Esophagus squamous epithelium (tissue), 5 donors: ENCODE data around the gene WNK2. TPM values are rescaled to one million over a fixed set of nuclear protein-coding genes. Genes with fewer than 3 reads are reported as not detected.

Source experiments
- DNase-seq: peaks from one replicate; lab custom pipeline; 2025; lab: John Stamatoyannopoulos, UW
- H3K27ac ChIP-seq, 4 donors: fragments of 200-600 bp; sonication (generic); one replicate each; pipeline ENCODE4 v1.5.1; 2016 to 2019; ENCODE audit warnings: mild to moderate bottlenecking in 1 of 4
- H3K27me3 ChIP-seq, 4 donors: fragments of 200-600 bp; sonication (generic); 1 replicate in 3 of 4; 2 replicates in 1 of 4; pipeline versions ENCODE4 v1.5.1 to v1.6.0; 2017 to 2021; ENCODE audit warnings: antibody characterized with exemption in 1 of 4
- H3K36me3 ChIP-seq, 3 donors: fragments of 200-600 bp; sonication (generic); one replicate each; pipeline ENCODE4 v1.5.1; 2016 to 2019
- H3K4me1 ChIP-seq, 3 donors: fragments of 200-600 bp; sonication (generic); one replicate each; pipeline ENCODE4 v1.5.1; 2017 to 2019
- H3K4me3 ChIP-seq, 4 donors: fragments of 200-600 bp; sonication (generic); 1 replicate in 3 of 4; 2 replicates in 1 of 4; pipeline ENCODE4 v1.5.1; 2016 to 2019; ENCODE audit warnings: mild to moderate bottlenecking in 2 of 4, moderate library complexity in 1 of 4
- H3K9me3 ChIP-seq, 3 donors: fragments of 200-600 bp; sonication (generic); one replicate each; pipeline ENCODE4 v1.5.1; 2016 to 2019
- POLR2A ChIP-seq, 4 donors: fragments of 450-650 bp; IDR thresholded peaks; one replicate each; pipeline ENCODE4 v1.6.1; 2017; ENCODE audit warnings: antibody characterized with exemption in 4 of 4, mild to moderate bottlenecking in 4 of 4, moderate library complexity in 3 of 4
- WGBS, 2 donors: methylation state at CpG; one replicate each; pipeline ENCODE4 v1.1.5; 2018; 5-methylcytosine and 5-hydroxymethylcytosine counted together
- intact Hi-C: fragments of 100-400 bp; cut with DNase I; formaldehyde crosslinking; loops from one replicate; pipeline ENCODE4 v1.15.0; 2022
- total RNA-seq, 4 donors: library from RNA; depleted of rRNA; stranded (reverse); fragments of >200 nt; gene quantifications; one replicate each; pipeline ENCODE4 v1.1.0, GENCODE V29; 2016
- TF ChIP-seq, protein P1 (sequence below), 6 experiments: fragments of 450-650 bp in 4 of 6; fragments of 200-600 bp in 2 of 6; sonication (generic) in 2 of 6; IDR thresholded peaks; one replicate each; pipeline ENCODE4 v1.5.1; 2016 to 2019; ENCODE audit warnings: antibody characterized with exemption in 6 of 6, mild to moderate bottlenecking in 4 of 6, moderate library complexity in 4 of 6
- donor health status: DM: yes; HTN: yes; CAD: no.

WNK2 gene
- total RNA-seq, 4 donors from 2014 or later = 0.40 to 8.8 (median 5.2) TPM

DNA sequence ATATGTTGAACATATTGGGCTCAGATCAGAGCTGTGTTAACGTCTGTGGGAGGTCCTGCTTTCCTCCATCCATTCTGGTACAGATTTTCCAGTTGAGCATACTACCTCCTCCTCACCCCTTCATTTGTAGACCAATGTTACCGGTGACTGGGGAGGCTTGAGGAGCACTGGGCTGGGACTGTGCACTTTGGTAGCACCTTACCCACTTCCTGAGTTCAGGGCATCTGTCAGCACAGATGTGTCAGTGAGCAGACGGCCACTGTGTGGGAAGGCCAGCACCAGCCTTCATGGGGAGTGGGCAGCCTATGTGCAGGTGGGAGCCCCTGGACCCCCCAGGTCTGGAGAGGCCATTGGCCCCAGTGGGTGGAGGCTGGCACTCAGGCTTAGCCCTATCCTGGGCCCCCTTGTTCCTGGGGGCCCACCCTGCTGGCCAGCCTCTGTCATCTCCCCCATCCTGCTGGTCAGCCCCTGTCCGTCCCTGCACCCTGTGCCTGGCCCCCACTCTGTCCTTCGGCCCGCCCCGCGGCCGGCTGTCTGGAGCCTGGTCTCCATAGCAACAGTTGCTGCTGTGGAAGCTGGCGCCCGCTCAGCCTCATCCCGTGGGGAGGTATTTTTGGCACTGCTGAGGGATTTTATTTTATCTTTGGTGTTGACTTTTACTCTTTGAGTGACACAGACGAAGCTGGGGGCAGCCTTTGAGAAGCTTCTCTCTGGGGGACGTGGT lies 21.3 kb downstream of the WNK2 start:
- TF ChIP-seq POLR2A (IDR thresholded peaks at IDR 0.05) = no peak
- TF ChIP-seq, protein P1, sequence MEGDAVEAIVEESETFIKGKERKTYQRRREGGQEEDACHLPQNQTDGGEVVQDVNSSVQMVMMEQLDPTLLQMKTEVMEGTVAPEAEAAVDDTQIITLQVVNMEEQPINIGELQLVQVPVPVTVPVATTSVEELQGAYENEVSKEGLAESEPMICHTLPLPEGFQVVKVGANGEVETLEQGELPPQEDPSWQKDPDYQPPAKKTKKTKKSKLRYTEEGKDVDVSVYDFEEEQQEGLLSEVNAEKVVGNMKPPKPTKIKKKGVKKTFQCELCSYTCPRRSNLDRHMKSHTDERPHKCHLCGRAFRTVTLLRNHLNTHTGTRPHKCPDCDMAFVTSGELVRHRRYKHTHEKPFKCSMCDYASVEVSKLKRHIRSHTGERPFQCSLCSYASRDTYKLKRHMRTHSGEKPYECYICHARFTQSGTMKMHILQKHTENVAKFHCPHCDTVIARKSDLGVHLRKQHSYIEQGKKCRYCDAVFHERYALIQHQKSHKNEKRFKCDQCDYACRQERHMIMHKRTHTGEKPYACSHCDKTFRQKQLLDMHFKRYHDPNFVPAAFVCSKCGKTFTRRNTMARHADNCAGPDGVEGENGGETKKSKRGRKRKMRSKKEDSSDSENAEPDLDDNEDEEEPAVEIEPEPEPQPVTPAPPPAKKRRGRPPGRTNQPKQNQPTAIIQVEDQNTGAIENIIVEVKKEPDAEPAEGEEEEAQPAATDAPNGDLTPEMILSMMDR (IDR thresholded peaks at IDR 0.05) = no peak
- intact Hi-C loops = no loop called here
- no peaks in the 10 kb centered on the region for H3K36me3 ChIP-seq
- no peaks in the 10 kb centered on the region for H3K27me3 ChIP-seq
- H3K4me1 ChIP-seq = peaks cover 12 to 63% (median 19%) of the 10 kb centered on the region in 3 donors
- DNase-seq = no peak
- H3K9me3 ChIP-seq = no peaks in the 10 kb centered on the region
- H3K27ac ChIP-seq = peak overlapping the region in 3 of 4 donors; percentile 25 to 44 (median 42)
- WGBS, 2 donors = 33 to 47% methylated on average over 2 to 5 of the region's 14 CpGs
- H3K4me3 ChIP-seq = no peak overlapping the region

- intact Hi-C loops = no loop called here
- Histone ChIP-seq H3K36me3 (no peaks in the 10 kb centered on the region), H3K9me3 (no peaks in the 10 kb centered on the region), H3K27ac (peak overlapping the region in 3 of 4 donors; percentile 0 to 42 (median 40)), H3K4me3 (no peak overlapping the region), H3K27me3 (no peaks in the 10 kb centered on the region), H3K4me1 (peaks cover 12 to 62% (median 19%) of the 10 kb centered on the region in 3 donors)
- no peak for TF ChIP-seq POLR2A (IDR thresholded peaks at IDR 0.05)
- TF ChIP-seq, protein P1 (IDR thresholded peaks at IDR 0.05) = no peak
- DNase-seq = no peak
- WGBS, 2 donors = 10% methylated on average over 2 of the region's 12 CpGs; no CpG with 5 or more reads in 1 of the 2 donors
These were observed 22.1 kb downstream of the WNK2 start for GRCh38 chr9:93205896-93206575.

DNA sequence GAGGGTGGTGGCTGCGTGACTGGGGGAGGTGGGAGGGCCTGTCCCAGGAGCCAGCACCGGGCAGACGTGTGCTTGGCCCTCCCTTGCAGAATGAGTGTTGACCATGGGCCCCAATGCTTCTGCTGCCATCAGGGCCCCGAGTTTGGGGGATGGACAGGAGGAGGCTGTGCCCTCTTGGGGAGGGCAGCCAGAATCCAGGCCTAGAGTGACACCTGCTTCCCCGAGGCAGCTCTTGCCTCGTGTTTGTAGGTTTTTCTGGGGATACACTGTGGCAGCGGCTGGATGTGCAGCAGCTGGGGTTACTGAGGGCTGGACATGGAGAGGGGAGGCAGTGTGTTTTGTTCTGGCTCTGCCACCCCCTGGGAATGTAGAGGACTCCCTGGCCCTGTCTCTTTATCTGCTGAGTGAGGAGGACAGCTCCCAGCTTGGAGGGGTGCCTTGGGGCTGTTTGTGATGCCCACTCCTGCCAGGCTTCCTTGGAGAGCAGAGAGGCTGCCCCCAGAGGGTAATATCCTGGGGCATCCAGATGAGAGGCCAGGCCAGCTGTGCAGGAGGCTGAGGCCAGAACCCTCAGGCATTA lies 22.7 kb downstream of the WNK2 start:
- H3K36me3 ChIP-seq = no peaks in the 10 kb centered on the region
- TF ChIP-seq, protein P1 (IDR thresholded peaks at IDR 0.05) = no peak
- no peak for TF ChIP-seq POLR2A (IDR thresholded peaks at IDR 0.05)
- no peaks in the 10 kb centered on the region for H3K9me3 ChIP-seq
- intact Hi-C loops = no loop called here
- no peak overlapping the region for H3K4me3 ChIP-seq
- peak overlapping the region in 3 of 4 donors; percentile 0 to 42 (median 40) for H3K27ac ChIP-seq
- no peak for DNase-seq
- WGBS, 2 donors = 53% methylated on average over 3 of the region's 7 CpGs; no CpG with 5 or more reads in 1 of the 2 donors
- peaks cover 12 to 56% (median 19%) of the 10 kb centered on the region in 3 donors for H3K4me1 ChIP-seq
- no peaks in the 10 kb centered on the region for H3K27me3 ChIP-seq

GRCh38 chr9:93207326-93207814 lies 23.4 kb downstream of the WNK2 start:
- intact Hi-C loops = no loop called here
- H3K27me3 ChIP-seq = no peaks in the 10 kb centered on the region
- peak overlapping the region in 1 of 4 donors; percentile 32 for H3K4me3 ChIP-seq
- no peaks in the 10 kb centered on the region for H3K36me3 ChIP-seq
- peaks cover 12 to 49% (median 14%) of the 10 kb centered on the region in 3 donors for H3K4me1 ChIP-seq
- H3K9me3 ChIP-seq = no peaks in the 10 kb centered on the region
- no peak for DNase-seq
- peak overlapping the region in 3 of 4 donors; percentile 42 to 69 (median 64) for H3K27ac ChIP-seq
- TF ChIP-seq, protein P1 (IDR thresholded peaks at IDR 0.05) = no peak
- no peak for TF ChIP-seq POLR2A (IDR thresholded peaks at IDR 0.05)
- WGBS, 2 donors = 43% methylated on average over 6 of the region's 9 CpGs; no CpG with 5 or more reads in 1 of the 2 donors
